ENCODE measurements around the gene KCNJ15. TPM values are rescaled to one million over a fixed set of nuclear protein-coding genes. Genes with fewer than 3 reads are reported as not detected.

The KCNJ15 gene
- total and polyA plus RNA-seq, 2 of the 8 experiments (the other 6 are each of a cell fraction or from before 2014, with no cell fraction given), result under 0.01 TPM; not detected in 1

GRCh38 chr21:38247738-38248510 lies 8.9 kb upstream of the KCNJ15 start (continued):
- TF ChIP-seq SAP30 (IDR thresholded peaks at IDR 0.05; ENCODE audit: insufficient read depth, insufficient replicate concordance, low read length) (no peak), GTF2F1 (IDR thresholded peaks at IDR 0.05; ENCODE audit: borderline replicate concordance, low read depth, low read length) (no peak), TAF1 (IDR thresholded peaks at IDR 0.05; ENCODE audit: low read depth, low read length) (no peak), CBX5 (IDR thresholded peaks at IDR 0.05; ENCODE audit: low read depth, low read length) (no peak), SIX5 (IDR thresholded peaks at IDR 0.05; ENCODE audit: low read depth, low read length) (no peak), MAFK (IDR thresholded peaks at IDR 0.05; ENCODE audit: low read depth, low read length) (no peak)

Measured in H1 (cell line).